Activated naive CD4-positive, alpha-beta T cell treated with anti-CD3 and anti-CD28 coated beads for 36 hours (primary cell): Measurements from ENCODE around the gene GAS2L1. TPM values are rescaled to one million over a fixed set of nuclear protein-coding genes. Genes with fewer than 3 reads are reported as not detected.

Source experiments
- microRNA-seq: library from miRNA; unstranded; fragments of <30 nt; microRNA quantifications from one replicate; pipeline ENCODE4 v1.2.0, GENCODE V29; 2022; ENCODE audit warnings: borderline microRNAs expressed, borderline replicate concordance
- total RNA-seq, 2 experiments: library from RNA; stranded (reverse); gene quantifications; one replicate each; pipeline ENCODE4 v1.2.3, GENCODE V29; 2021

The GAS2L1 gene
- total RNA-seq, 2 experiments from 2014 or later = 0.12 to 0.26 TPM

Small RNA genes lying within 50 kb of the gene (microRNA-seq; reads per million reads assigned to microRNA genes)
- gene MIR3653 = 86.7 reads per million, percentile 56 among the genes with 10 or more reads in this experiment

Other genes starting within 250 kb of the GAS2L1 start
- gene C22orf31, start 244.8 kb upstream of the GAS2L1 start, total RNA-seq = not detected
- under 1 TPM; 0.17 to 0.35 TPM for gene KREMEN1, start 233.6 kb upstream of the GAS2L1 start, total RNA-seq
- not detected for gene EMID1, start 100.8 kb upstream of the GAS2L1 start, total RNA-seq
- gene RHBDD3, start 38.7 kb upstream of the GAS2L1 start, total RNA-seq = 10 to 100 TPM; 17.6 to 20.5 TPM
- gene EWSR1, start 38.4 kb upstream of the GAS2L1 start, total RNA-seq = 100 to 1,000 TPM; 274 to 303 TPM
- not detected for gene RASL10A, start 9.0 kb downstream of the GAS2L1 start, total RNA-seq
- 10 to 100 TPM; 52.0 to 52.2 TPM for gene AP1B1, start 81.9 kb downstream of the GAS2L1 start, total RNA-seq
- gene RFPL1, start 131.9 kb downstream of the GAS2L1 start, total RNA-seq = not detected
- 1 to 10 TPM; 2.5 to 3.5 TPM for gene NEFH, start 173.6 kb downstream of the GAS2L1 start, total RNA-seq
- 10 to 100 TPM; 54.8 to 55.1 TPM for gene THOC5, start 247.1 kb downstream of the GAS2L1 start, total RNA-seq